ENCODE data around the gene KIAA0586. TPM values are rescaled to one million over a fixed set of nuclear protein-coding genes. Genes with fewer than 3 reads are reported as not detected.

Gene KIAA0586
- total and polyA plus RNA-seq, 9 of the 15 experiments (the other 6 are each of a cell fraction or from before 2014, with no cell fraction given): 11.2 to 30.9 (median 22.6) TPM

DNA sequence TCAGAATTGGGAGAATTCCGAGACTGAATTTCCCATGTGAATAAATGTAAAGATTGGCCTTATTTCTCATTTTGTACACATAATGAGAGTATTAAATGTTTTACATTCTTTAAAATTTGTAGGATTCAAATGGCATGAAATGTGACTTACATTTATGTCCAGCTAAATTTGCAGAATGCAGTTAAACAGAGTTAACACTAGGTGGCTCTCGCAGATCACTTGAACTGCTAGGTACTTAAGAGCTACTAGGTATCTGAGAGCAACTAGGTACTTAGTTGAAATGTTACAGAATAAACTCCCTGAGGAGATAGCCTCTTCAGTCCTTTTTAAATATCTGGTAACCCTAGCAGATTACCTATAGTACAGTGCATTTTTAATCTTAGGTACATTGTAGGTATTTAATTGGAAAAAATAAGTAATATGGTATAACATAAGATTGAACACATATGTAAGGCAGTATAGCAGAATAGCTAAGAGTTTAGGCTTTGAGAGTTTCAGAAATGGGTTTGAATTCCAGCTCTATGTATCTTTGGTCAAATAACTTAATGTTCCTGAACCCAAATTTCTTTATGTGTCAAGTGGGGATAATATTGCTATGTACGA lies 73.8 kb downstream of the KIAA0586 start (continued):
- TF ChIP-seq SMC3 (conservative IDR thresholded peaks at IDR 0.05; ENCODE audit: insufficient read depth, low read depth, low read length) (peak; percentile 47), RB1 (IDR thresholded peaks at IDR 0.05; ENCODE audit: low read depth) (no peak)

DNA sequence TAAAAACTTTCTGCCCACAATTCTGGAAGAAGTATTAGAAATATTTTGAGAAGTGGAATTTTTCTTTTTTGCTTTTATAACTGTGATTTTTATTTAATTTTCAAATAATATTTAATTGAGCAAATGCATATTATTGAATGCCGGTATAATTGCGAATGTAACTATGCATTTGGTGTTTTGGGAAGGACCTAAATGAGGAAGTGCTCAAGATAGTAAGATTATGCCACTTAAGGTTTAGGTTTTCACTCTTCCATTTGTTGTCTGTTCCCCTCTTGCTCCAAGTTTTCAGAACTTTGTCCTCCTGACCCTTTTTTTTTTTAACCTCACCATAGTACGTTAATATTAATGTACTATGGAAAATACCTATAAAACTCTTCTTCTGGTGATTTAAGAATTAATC lies 85.8 kb downstream of the KIAA0586 start:
- in situ Hi-C loops (cut with MboI): no loop called here
- Histone ChIP-seq H3K9me3 (replicated peaks; ENCODE audit: control insufficient read depth, insufficient read depth, low read depth, low read length) (no peaks in the 10 kb centered on the region), H3K27ac (ENCODE audit: extremely low read depth, low read depth, low read length) (no peak overlapping the region), H3K36me3 (ENCODE audit: control insufficient read depth, insufficient read depth, low read length) (peaks cover 8% of the 10 kb centered on the region; the same call in 2 of the 3 replicates), H3K9me1 (ENCODE audit: control insufficient read depth, insufficient read depth, low read length) (no peaks in the 10 kb centered on the region), H3K4me3 (no peak overlapping the region), H2AFZ (ENCODE audit: low read depth, low read length) (no peak overlapping the region), H3K79me2 (ENCODE audit: control insufficient read depth, insufficient read depth, low read length) (no peaks in the 10 kb centered on the region), H3K4me2 (ENCODE audit: insufficient read depth, low read length) (no peak overlapping the region), H3K4me1 (replicated peaks in 1 of 2; ENCODE audit: control insufficient read depth in 2 of 2, insufficient read depth in 2 of 2, low read length in 2 of 2) (no peaks in the 10 kb centered on the region), H3K27me3 (ENCODE audit: control insufficient read depth in 2 of 2, insufficient read depth in 2 of 2, low read length in 2 of 2) (no peaks in the 10 kb centered on the region), H4K20me1 (replicated peaks; ENCODE audit: control insufficient read depth, insufficient read depth, low read length) (no peaks in the 10 kb centered on the region), H3K9ac (ENCODE audit: insufficient read depth in 1 of 2, low read depth in 2 of 2, low read length in 2 of 2) (no peak overlapping the region)
- CTCF ChIA-PET (ENCODE audit: low intra/inter-chr PET ratio): no interaction called here
- POLR2A ChIA-PET: no interaction called here
- BruUV-seq (replicated peaks): no TSS peak
- intact Hi-C loops (cut with micrococcal nuclease): no loop called here
- TF ChIP-seq MCM2 (IDR thresholded peaks at IDR 0.05; ENCODE audit: low read depth) (no peak), ZNF695 (CRISPR knock-in tag; IDR thresholded peaks at IDR 0.05) (no peak), SPI1 (IDR thresholded peaks at IDR 0.05; ENCODE audit: borderline replicate concordance, low read depth, low read length) (peak; percentile 76; the same call in 1 of the 2 replicates), ATF3 (IDR thresholded peaks at IDR 0.05) (no peak), ATF3 (CRISPR knock-in tag; conservative IDR thresholded peaks at IDR 0.05) (no peak), HOXB6 (CRISPR knock-in tag; IDR thresholded peaks at IDR 0.05; ENCODE audit: borderline replicate concordance) (no peak)
- 79% methylated on average over 3 of the region's 3 CpGs for WGBS (ENCODE audit: insufficient coverage, low coverage, missing lambda C conversion rate)
- FAIRE-seq (no peak), DNase-seq (ENCODE audit: extremely low read depth in 1 of 4, low spot score in 3 of 4) (no peak), ATAC-seq (no peak)
